ENCODE measurements around the gene MCMBP.

MCMBP gene

DNA sequence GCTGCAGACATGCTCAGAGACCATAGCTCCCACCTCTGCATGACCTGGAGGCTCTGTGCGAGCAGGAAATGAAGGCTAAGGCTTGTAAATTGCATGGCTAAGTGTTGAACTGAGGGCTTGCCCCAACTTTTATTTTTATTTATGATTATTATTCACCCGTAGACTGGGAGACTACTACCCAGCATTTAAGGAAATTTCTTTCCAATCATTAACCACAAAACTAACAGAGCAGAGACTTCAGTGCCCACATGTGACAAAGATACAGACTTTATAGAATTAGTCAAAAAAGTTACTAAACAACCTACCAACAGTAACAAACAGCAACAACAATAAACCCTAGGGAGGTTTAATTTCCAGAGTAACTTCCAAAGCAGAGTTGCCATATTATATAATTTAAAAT, 39.7 kb downstream of the MCMBP start:
- ATAC-seq, result no peak
- no peak for TF ChIP-seq ISL1 (CRISPR knock-in tag; IDR thresholded peaks at IDR 0.05)
- TF ChIP-seq POU6F1 (CRISPR knock-in tag; IDR thresholded peaks at IDR 0.05; ENCODE audit: borderline replicate concordance, low read depth), result no peak
- TF ChIP-seq, protein P1, sequence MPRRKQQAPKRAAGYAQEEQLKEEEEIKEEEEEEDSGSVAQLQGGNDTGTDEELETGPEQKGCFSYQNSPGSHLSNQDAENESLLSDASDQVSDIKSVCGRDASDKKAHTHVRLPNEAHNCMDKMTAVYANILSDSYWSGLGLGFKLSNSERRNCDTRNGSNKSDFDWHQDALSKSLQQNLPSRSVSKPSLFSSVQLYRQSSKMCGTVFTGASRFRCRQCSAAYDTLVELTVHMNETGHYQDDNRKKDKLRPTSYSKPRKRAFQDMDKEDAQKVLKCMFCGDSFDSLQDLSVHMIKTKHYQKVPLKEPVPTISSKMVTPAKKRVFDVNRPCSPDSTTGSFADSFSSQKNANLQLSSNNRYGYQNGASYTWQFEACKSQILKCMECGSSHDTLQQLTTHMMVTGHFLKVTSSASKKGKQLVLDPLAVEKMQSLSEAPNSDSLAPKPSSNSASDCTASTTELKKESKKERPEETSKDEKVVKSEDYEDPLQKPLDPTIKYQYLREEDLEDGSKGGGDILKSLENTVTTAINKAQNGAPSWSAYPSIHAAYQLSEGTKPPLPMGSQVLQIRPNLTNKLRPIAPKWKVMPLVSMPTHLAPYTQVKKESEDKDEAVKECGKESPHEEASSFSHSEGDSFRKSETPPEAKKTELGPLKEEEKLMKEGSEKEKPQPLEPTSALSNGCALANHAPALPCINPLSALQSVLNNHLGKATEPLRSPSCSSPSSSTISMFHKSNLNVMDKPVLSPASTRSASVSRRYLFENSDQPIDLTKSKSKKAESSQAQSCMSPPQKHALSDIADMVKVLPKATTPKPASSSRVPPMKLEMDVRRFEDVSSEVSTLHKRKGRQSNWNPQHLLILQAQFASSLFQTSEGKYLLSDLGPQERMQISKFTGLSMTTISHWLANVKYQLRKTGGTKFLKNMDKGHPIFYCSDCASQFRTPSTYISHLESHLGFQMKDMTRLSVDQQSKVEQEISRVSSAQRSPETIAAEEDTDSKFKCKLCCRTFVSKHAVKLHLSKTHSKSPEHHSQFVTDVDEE (CRISPR knock-in tag; IDR thresholded peaks at IDR 0.05), result no peak
- TF ChIP-seq TOX (CRISPR knock-in tag; IDR thresholded peaks at IDR 0.05; ENCODE audit: borderline replicate concordance), result no peak
- TF ChIP-seq ZC3H10 (CRISPR knock-in tag; IDR thresholded peaks at IDR 0.05), result no peak
- no peak for TF ChIP-seq GLIS3 (CRISPR knock-in tag; IDR thresholded peaks at IDR 0.05)
- no peak for TF ChIP-seq CSDC2 (CRISPR knock-in tag; IDR thresholded peaks at IDR 0.05)
- TF ChIP-seq ZNF70 (CRISPR knock-in tag; IDR thresholded peaks at IDR 0.05), result no peak

DNA sequence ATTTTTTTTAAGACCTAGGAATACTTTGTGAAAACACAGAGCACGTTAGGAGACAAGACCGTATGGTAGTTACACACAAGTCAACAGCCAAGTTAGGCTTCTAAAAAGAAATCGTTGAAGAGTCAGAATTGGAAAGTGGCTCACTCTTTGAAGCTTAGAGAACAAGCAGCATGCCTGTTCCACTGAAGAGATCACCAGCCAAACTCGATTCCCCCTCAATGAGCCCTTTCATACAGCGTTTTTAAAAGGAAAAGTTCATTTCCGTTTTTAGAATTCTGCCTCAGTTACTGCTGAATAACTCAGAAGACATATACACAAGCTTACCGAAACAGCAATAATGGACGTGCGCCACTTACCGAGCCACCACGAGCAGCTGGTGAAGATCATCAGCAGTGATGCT, 41.0 kb downstream of the MCMBP start:
- ATAC-seq, result no peak
- TF ChIP-seq ARNTL (CRISPR knock-in tag; IDR thresholded peaks at IDR 0.05; ENCODE audit: borderline replicate concordance, low read depth), result no peak

- ATAC-seq, result no peak
- no peak for TF ChIP-seq RARB (CRISPR knock-in tag; IDR thresholded peaks at IDR 0.05)
- TF ChIP-seq CREB5 (CRISPR knock-in tag; IDR thresholded peaks at IDR 0.05; ENCODE audit: low read depth), result no peak
- no peak for TF ChIP-seq TOX (CRISPR knock-in tag; IDR thresholded peaks at IDR 0.05; ENCODE audit: borderline replicate concordance)
- no peak for TF ChIP-seq ZFP30 (CRISPR knock-in tag; IDR thresholded peaks at IDR 0.05)
- TF ChIP-seq, protein P1 (CRISPR knock-in tag; IDR thresholded peaks at IDR 0.05), result no peak
- TF ChIP-seq ZFP3 (CRISPR knock-in tag; IDR thresholded peaks at IDR 0.05), result no peak
- no peak for TF ChIP-seq OSR1 (CRISPR knock-in tag; IDR thresholded peaks at IDR 0.05)
- no peak for TF ChIP-seq ZC3H10 (CRISPR knock-in tag; IDR thresholded peaks at IDR 0.05)
- TF ChIP-seq ESRRG (CRISPR knock-in tag; IDR thresholded peaks at IDR 0.05), result no peak
- no peak for TF ChIP-seq GLIS3 (CRISPR knock-in tag; IDR thresholded peaks at IDR 0.05)
- no peak for TF ChIP-seq PPARA (CRISPR knock-in tag; IDR thresholded peaks at IDR 0.05; ENCODE audit: borderline replicate concordance)
- no peak for TF ChIP-seq TCF4 (CRISPR knock-in tag; IDR thresholded peaks at IDR 0.05; ENCODE audit: borderline replicate concordance)
- TF ChIP-seq ZNF8 (CRISPR knock-in tag; IDR thresholded peaks at IDR 0.05), result no peak
- TF ChIP-seq, protein P2, sequence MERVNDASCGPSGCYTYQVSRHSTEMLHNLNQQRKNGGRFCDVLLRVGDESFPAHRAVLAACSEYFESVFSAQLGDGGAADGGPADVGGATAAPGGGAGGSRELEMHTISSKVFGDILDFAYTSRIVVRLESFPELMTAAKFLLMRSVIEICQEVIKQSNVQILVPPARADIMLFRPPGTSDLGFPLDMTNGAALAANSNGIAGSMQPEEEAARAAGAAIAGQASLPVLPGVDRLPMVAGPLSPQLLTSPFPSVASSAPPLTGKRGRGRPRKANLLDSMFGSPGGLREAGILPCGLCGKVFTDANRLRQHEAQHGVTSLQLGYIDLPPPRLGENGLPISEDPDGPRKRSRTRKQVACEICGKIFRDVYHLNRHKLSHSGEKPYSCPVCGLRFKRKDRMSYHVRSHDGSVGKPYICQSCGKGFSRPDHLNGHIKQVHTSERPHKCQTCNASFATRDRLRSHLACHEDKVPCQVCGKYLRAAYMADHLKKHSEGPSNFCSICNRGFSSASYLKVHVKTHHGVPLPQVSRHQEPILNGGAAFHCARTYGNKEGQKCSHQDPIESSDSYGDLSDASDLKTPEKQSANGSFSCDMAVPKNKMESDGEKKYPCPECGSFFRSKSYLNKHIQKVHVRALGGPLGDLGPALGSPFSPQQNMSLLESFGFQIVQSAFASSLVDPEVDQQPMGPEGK (CRISPR knock-in tag; IDR thresholded peaks at IDR 0.05; ENCODE audit: borderline replicate concordance), result no peak
- no peak for TF ChIP-seq BACH2 (CRISPR knock-in tag; IDR thresholded peaks at IDR 0.05; ENCODE audit: borderline replicate concordance)
- no peak for TF ChIP-seq CSDC2 (CRISPR knock-in tag; IDR thresholded peaks at IDR 0.05)
- no peak for TF ChIP-seq ZNF70 (CRISPR knock-in tag; IDR thresholded peaks at IDR 0.05)
- TF ChIP-seq ARNTL (CRISPR knock-in tag; IDR thresholded peaks at IDR 0.05; ENCODE audit: borderline replicate concordance, low read depth), result no peak
- no peak for TF ChIP-seq POU6F1 (CRISPR knock-in tag; IDR thresholded peaks at IDR 0.05; ENCODE audit: borderline replicate concordance, low read depth)
- no peak for TF ChIP-seq ZNF565 (CRISPR knock-in tag; conservative IDR thresholded peaks at IDR 0.05; ENCODE audit: low read depth)
Measured at GRCh38 chr10:119830851-119831250, 41.8 kb downstream of the MCMBP start.
